Skeletal muscle tissue (tissue), 4 donors: ENCODE measurements around the gene LDLRAD3. TPM values are rescaled to one million over a fixed set of nuclear protein-coding genes. Genes with fewer than 3 reads are reported as not detected.
A peak's percentile ranks its signal among the peaks of the same experiment; 100 is the strongest.

ENCODE experiments used
- H3K27ac ChIP-seq: one replicate; pipeline ENCODE4 v1.7.0; 2013; ENCODE audit warnings: mild to moderate bottlenecking, low read depth, low read length, inconsistent platforms
- H3K27me3 ChIP-seq, 3 donors: one replicate each; pipeline ENCODE4 v1.7.0; 2013; ENCODE audit warnings: low read length in 3 of 3; ENCODE audit not compliant: control insufficient read depth in 3 of 3, insufficient read depth in 3 of 3
- H3K36me3 ChIP-seq, 3 donors: one replicate each; pipeline ENCODE4 v1.7.0; 2013; ENCODE audit warnings: low read length in 3 of 3; ENCODE audit not compliant: control insufficient read depth in 3 of 3, insufficient read depth in 3 of 3
- H3K4me1 ChIP-seq, 3 donors: one replicate each; pipeline ENCODE4 v1.7.0; 2013; ENCODE audit warnings: low read length in 3 of 3, mild to moderate bottlenecking in 3 of 3; ENCODE audit not compliant: control insufficient read depth in 3 of 3, insufficient read depth in 3 of 3
- H3K4me3 ChIP-seq, 3 donors: one replicate each; pipeline ENCODE4 v1.7.0; 2013; ENCODE audit warnings: low read length in 3 of 3
- H3K9ac ChIP-seq, 3 donors: one replicate each; pipeline ENCODE4 v1.7.0; 2013; ENCODE audit warnings: low read length in 3 of 3, mild to moderate bottlenecking in 3 of 3, moderate library complexity in 2 of 3, low read depth in 1 of 3
- H3K9me3 ChIP-seq, 3 donors: one replicate each; pipeline ENCODE4 v1.7.0; 2013; ENCODE audit warnings: low read length in 3 of 3; ENCODE audit not compliant: control insufficient read depth in 3 of 3
- total RNA-seq: library from RNA; depleted of rRNA; stranded (reverse); fragments of >200 nt; gene quantifications from one replicate; pipeline ENCODE4 v1.2.3, GENCODE V29; 2014
- donor health status: Osteomylitis.

LDLRAD3 gene
- total RNA-seq, 1 donor from 2014 or later, result 39.1 TPM

- peaks cover 0 to 5% (median 3%) of the 10 kb centered on the region in 3 donors for H3K4me1 ChIP-seq
- no peaks in the 10 kb centered on the region for H3K27me3 ChIP-seq
- H3K4me3 ChIP-seq, result no peak overlapping the region
- no peak overlapping the region for H3K9ac ChIP-seq
- no peaks in the 10 kb centered on the region for H3K36me3 ChIP-seq
- H3K9me3 ChIP-seq, result no peaks in the 10 kb centered on the region
- no peak overlapping the region for H3K27ac ChIP-seq
Observed at GRCh38 chr11:36060926-36061325, 117.1 kb downstream of the LDLRAD3 start.

- Histone ChIP-seq H3K9me3 (no peaks in the 10 kb centered on the region), H3K4me3 (no peak overlapping the region), H3K27ac (no peak overlapping the region), H3K36me3 (no peaks in the 10 kb centered on the region), H3K4me1 (peaks cover 0 to 5% (median 3%) of the 10 kb centered on the region in 3 donors), H3K27me3 (no peaks in the 10 kb centered on the region), H3K9ac (no peak overlapping the region)
Observed at GRCh38 chr11:36061471-36061870, 117.6 kb downstream of the LDLRAD3 start.

GRCh38 chr11:36062796-36063365 lies 119.0 kb downstream of the LDLRAD3 start:
- H3K9ac ChIP-seq, result no peak overlapping the region
- H3K36me3 ChIP-seq, result no peaks in the 10 kb centered on the region
- no peaks in the 10 kb centered on the region for H3K4me1 ChIP-seq
- peak overlapping the region; percentile 10 for H3K27ac ChIP-seq
- H3K27me3 ChIP-seq, result no peaks in the 10 kb centered on the region
- H3K9me3 ChIP-seq, result peaks cover 0 to 5% (median 0%) of the 10 kb centered on the region in 3 donors
- no peak overlapping the region for H3K4me3 ChIP-seq

- Histone ChIP-seq H3K4me3 (no peak overlapping the region), H3K4me1 (no peaks in the 10 kb centered on the region), H3K9me3 (peaks cover 0 to 5% (median 0%) of the 10 kb centered on the region in 3 donors), H3K9ac (no peak overlapping the region), H3K27me3 (no peaks in the 10 kb centered on the region), H3K36me3 (no peaks in the 10 kb centered on the region), H3K27ac (no peak overlapping the region)
Observed at GRCh38 chr11:36065436-36065835, 121.6 kb downstream of the LDLRAD3 start.

GRCh38 chr11:36066891-36067290 lies 123.0 kb downstream of the LDLRAD3 start:
- no peaks in the 10 kb centered on the region for H3K27me3 ChIP-seq
- no peak overlapping the region for H3K9ac ChIP-seq
- H3K27ac ChIP-seq, result no peak overlapping the region
- H3K4me3 ChIP-seq, result no peak overlapping the region
- H3K9me3 ChIP-seq, result peaks cover 0 to 5% (median 0%) of the 10 kb centered on the region in 3 donors
- H3K4me1 ChIP-seq, result no peaks in the 10 kb centered on the region
- H3K36me3 ChIP-seq, result no peaks in the 10 kb centered on the region

GRCh38 chr11:36069576-36070212 lies 125.8 kb downstream of the LDLRAD3 start:
- Histone ChIP-seq H3K27ac (no peak overlapping the region), H3K4me1 (peaks cover 13 to 24% (median 14%) of the 10 kb centered on the region in 3 donors), H3K27me3 (no peaks in the 10 kb centered on the region), H3K4me3 (no peak overlapping the region), H3K36me3 (no peaks in the 10 kb centered on the region), H3K9me3 (peaks cover 0 to 5% (median 0%) of the 10 kb centered on the region in 3 donors), H3K9ac (no peak overlapping the region)

- peaks cover 0 to 5% (median 0%) of the 10 kb centered on the region in 3 donors for H3K9me3 ChIP-seq
Observed at GRCh38 chr11:36070213-36070953, 126.5 kb downstream of the LDLRAD3 start.

GRCh38 chr11:36070954-36071330 lies 127.1 kb downstream of the LDLRAD3 start:
- Histone ChIP-seq H3K4me3 (no peak overlapping the region), H3K27ac (no peak overlapping the region), H3K9me3 (peaks cover 0 to 5% (median 0%) of the 10 kb centered on the region in 3 donors), H3K4me1 (peaks cover 17 to 32% (median 20%) of the 10 kb centered on the region in 3 donors), H3K27me3 (no peaks in the 10 kb centered on the region), H3K36me3 (no peaks in the 10 kb centered on the region), H3K9ac (no peak overlapping the region)

More at GRCh38 chr11:36070213-36070953, 126.5 kb downstream of the LDLRAD3 start:
- Histone ChIP-seq H3K27ac (no peak overlapping the region), H3K4me3 (no peak overlapping the region), H3K36me3 (no peaks in the 10 kb centered on the region), H3K27me3 (no peaks in the 10 kb centered on the region), H3K4me1 (peaks cover 17 to 30% (median 20%) of the 10 kb centered on the region in 3 donors), H3K9ac (no peak overlapping the region)

- Histone ChIP-seq H3K27ac (no peak overlapping the region), H3K9ac (no peak overlapping the region)
Observed at GRCh38 chr11:36071917-36072500, 128.1 kb downstream of the LDLRAD3 start.

More at GRCh38 chr11:36071917-36072500, 128.1 kb downstream of the LDLRAD3 start:
- H3K4me3 ChIP-seq, result no peak overlapping the region
- H3K4me1 ChIP-seq, result peaks cover 17 to 32% (median 20%) of the 10 kb centered on the region in 3 donors
- no peaks in the 10 kb centered on the region for H3K27me3 ChIP-seq
- H3K36me3 ChIP-seq, result no peaks in the 10 kb centered on the region
- peaks cover 0 to under 1% (median 0%) of the 10 kb centered on the region in 3 donors for H3K9me3 ChIP-seq
